SK-N-DZ (cell line): ENCODE data around the gene GPS1.

ENCODE experiments used
- DNase-seq: peaks from one replicate; pipeline ENCODE4 v3.0.0-alpha.2; 2015; ENCODE audit warnings: low spot score

Gene GPS1

DNA sequence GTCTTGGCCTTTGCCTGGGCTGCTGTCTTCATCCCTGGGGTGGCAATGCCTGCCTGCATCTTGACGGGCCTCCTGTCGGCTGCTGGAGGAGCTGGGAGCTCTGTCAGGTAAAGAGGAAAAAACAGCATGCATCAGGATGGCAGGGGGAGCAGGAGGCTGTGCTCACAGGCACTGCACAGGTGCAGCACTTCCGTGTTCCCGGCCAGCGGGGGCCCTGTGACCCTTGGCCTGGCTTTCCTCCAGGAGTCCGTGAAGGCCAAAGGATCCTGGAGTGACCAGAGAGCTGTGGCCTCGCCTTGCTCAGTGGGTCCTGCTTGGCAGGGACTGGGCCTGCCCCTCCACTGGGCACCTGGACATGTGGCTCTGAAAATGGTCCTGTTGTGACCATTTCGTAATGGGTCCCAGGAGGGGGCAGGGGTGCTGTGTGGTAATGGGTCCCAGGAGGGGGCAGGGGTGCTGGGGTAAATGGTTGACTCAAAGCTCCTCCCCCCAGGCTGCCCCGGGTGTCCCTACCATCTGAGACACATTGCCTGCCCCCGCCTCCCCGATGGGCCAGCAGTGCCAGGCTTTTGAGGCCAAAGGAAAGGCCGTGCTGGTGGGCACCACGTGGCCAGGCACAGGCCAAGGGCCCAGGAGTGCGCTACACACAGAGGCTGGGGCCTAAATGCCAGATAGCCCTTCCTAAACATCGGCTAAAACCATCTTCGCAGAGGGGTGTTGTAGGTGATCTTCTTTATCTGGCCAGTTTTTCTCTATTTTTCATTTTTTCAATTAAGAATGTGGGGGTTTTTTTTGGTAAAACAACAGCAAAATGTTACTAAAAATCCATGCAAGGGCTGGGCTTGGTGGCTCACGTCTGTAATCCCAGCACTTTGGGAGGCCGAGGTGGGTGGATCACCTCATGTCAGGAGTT, 50.3 kb downstream of the GPS1 start:
- no peak for DNase-seq

DNA sequence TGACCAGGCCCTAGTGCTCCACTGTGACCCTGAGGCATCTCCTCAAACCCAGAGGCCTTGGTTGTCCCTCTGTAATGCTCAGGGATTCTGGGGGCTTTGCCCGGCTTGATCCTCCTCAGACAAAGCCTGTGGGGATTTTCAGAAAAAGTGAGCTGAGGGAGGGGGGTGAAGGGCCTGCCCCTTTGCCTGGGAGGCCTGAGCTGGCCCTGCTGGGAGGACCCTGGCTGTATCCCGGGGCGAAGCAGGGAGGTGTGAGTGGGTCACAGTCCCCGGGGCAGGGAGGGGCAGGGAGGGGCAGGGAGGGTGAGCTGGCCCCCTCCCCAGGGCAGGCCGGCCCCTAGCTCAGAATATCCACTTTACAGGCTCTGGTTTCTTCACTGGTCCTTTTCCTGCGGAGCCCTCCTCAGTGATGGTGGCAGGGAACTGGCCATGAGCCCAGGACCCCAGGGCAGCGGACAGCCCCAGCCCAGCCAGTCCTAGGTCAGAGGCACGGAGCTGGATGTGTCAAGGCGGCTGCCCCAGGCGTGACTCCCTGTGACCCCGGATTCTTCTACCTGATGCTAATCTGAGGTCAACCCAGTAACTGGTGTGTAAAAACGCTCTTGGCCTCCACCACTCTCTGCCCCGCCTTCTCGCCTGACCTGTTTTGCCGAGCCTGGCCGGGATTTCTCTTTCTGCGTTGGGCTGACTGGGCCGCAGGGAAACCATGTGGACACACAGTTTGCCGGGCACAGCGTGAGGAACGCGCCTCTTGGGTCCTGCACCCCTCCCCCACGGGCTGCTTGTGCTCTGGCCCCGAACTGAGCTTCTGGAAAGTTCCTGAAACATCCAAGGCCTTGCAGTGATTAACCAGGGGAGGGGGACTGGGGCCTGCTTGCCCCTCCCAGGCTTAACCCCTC, 52.1 kb downstream of the GPS1 start:
- DNase-seq, result peak; percentile 70

DNA sequence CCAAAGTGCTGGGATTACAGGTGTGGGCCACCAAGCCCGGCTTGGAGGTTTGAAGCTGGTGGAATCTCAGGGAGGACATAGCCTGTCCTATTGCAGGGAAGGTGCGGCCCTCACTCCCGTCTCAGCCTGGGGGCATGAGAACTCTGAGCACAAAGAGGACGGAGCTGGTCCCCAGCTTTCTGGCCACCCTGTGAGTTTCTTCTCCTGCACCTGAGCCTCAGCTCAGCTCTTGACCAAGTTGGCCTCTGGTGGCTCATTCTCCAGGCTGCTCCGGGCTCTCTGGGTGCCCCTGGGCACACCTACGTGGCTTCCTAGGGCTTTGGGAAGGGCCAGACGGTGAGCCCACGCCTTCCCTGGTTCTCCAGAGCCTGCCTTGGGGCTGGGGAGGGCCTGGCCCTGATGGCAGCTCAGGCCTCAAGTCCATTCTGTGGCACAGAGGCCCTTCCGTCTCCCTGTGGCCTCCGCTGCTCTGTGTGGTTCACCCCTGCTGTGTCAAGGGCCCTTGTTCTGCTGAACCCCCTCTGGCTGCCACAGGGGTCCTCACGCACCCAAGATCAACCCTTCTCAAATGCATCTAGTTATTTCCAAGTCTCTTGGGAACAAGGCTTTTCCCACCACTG, 53.2 kb downstream of the GPS1 start:
- DNase-seq, result no peak

DNA sequence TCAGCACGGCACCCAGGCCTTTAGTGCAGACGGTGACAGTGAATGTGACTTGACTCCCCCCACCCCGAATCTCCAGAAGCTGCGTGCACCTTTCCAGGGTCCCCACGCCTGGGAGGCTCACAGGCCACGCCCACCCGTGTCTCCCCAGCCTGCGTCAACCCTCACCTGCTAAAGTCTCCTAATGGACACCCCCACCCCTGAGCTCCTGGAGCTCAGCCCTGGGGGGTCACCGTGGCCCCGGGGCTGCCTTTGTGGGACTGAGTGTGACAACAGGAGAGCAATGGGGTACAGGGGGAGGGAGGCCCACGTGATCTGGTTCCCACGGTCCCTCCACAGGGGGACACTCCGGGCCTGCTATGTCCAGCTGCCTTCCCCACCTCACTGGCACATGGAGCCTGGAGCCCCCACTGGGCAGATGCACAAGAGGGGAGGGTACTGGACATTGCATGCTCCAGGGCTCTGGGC, 53.8 kb downstream of the GPS1 start:
- DNase-seq, result no peak

DNA sequence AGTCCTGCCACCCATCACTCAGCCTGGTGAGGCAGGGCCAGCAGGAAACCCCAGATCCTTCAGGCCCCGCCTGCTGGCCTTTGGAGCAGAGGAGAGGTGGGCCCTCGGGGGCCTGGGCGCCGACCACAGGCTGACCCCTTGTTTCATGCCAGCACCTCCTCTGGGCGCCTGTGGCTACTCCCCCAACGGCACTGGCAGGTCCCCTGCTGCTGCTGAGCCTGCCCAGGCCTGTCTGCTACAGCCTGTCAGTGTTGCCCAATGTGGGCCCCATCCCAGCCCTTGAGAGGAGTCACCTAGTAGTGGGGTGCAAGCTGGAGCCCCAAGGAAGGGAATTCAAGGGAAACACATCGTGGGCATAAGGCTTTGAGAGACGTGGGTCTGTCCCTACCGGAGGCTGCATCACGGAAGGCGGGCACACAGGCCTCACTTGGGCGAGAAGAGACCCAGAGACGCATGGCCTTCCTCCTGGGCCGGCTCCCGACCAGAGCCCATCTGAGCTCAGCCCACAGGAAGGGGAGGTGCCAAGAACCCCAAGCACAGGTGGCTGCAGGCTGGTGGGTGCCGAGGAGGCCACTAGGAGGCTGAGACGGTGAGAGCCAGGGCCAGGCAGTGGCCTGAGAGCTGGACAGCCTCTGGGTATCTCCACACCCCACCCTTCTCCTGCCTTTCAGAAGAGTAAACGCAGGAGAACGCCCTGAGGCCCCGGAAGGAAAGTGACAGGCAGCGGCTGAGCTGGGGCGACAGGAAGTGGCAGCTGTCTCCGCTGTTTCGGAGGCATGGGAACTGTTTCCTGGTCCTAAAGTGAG, 54.4 kb downstream of the GPS1 start:
- DNase-seq, result peak; percentile 85

DNA sequence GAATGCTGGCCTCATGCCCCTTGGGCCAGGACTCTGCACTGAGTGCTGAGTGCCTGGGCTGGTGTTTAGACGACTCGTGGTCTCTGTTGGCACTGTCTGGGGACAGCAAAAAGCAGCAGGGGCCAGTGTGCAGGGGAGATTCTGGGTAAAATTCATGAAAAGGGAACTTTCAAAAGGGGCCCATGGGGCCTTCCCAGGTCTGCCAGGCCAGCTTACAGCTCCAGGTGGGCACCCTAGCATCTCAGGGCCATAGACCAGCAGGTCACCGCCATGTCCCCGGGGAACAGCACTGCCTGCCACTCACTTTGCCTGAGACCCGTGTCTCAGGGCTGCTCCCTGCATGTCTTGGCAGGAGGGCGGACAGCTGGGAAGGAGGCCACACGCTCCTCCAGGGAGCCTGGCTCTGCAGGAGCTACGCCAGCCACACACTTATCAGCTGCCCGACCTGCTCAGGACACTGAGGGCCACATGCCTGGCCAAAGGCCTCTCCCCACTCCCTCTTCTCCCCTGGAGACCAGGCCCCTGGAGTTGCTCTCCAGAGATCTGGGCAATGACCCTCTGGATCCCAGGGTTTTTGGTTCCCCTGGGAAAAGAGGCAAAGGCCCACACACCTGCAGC, 55.1 kb downstream of the GPS1 start:
- no peak for DNase-seq
